Hypothalamus (tissue), 51 donors: ENCODE measurements around the gene FAM72C.
A peak's percentile ranks its signal among the peaks of the same experiment; 100 is the strongest.
"Not testable (repeated sequence)": the region's sequence is repeated elsewhere in the genome, so short reads cannot be mapped to it uniquely, and the experiment has no call there.

Source experiments
- DNase-seq, 51 donors: peaks; one replicate each; lab custom pipeline; 2025; lab: John Stamatoyannopoulos, UW

FAM72C gene

DNA sequence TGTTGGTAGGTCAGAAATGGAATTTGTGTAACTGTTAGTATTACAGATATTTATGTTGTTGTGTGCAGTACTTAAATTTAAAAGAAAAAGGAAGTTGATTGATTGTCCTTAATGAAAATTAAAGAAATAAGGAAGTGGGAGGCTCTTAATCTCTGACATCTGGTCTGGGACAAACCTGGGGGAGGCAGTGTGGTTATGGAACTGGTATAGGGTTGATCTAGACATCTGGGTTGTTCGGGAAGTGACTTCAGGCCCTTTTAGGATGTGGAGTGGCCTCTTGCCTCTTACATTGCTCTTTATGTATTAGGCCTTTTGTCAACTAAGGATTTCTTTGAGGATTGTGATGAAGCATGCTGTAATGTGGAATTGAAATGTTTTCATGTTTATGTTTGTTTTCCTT, 16.1 kb upstream of the FAM72C start:
- not testable (repeated sequence) for DNase-seq

DNA sequence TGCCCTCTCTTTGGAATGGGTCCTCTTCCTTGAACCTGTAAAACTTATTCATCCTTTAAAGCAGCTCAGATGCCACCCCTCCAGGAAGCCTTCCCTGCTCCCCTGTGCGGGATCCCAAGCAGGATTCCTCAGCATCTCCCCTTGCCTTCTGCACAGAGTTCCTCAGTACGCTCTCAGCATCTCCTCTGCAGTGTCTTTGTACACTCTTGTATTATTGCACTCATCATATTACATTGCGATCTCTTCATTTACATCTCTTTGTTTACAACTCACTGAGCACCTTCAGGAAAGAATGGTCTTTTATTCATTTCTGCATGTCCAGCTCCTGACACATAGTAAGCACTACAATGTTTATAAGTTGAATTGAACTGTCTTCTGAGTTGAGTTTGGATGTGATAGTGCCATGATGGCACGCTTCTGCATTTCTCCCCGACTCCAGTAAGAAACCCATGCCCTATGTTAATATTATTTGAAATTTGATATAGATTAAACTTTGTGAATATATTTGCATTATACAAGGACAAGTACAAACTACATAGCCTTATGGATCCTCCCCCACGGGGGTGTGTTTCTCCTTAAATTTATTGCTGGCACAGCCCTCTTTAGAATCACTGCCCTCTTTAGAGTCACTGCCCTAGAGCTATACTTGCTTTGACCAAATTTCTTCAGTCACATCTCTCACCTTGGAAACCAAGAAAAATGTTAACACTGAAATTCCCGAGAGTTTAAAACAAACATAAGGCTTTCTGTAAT, 13.1 kb upstream of the FAM72C start:
- DNase-seq: not testable (repeated sequence)

DNA sequence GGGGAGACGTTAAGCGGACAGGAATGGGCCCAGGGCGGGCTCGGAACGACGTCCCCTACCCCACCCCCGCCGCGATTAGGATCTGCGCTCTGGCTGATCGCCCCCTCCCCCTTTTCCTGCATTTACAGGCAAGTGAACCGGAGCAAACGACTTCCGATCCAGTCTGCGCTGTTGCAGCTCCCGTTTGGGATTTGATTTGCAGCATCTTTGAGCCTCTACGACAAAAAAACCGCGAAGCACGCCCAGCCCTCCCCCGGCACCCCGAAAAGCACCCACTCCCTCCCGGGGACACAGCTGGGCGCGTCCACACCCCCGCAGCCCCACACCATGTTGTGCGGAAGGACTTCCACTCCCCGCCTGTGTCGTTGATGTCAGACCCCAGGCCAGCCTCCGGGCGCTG, 2.6 kb upstream of the FAM72C start:
- not testable (repeated sequence) for DNase-seq

DNA sequence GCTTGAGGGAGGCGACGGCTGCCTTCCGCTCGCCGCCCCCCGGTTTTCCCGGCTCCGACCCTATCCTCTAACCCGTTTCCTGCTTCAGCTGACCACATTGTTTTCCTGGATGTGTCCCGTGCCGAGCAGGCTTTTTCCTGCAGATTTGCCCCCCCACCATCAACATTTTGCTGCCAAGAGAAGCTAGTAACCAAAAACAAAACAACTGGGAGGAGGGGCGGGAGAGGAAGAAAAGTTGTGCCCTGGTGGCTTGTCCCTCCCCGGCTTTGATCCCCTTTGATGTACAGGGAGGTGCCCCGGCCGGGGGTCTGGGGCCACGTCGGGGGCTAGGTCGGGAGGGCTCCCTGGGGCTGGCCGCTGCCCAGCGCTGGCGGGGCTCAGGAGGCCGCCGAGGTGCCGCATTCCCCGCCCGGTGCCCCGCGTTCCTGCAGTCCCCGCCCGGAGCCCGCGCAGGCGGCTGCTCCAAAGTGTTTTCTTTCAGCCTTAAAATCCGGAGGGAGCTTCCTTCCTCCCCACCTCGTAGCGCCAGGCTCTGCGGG, 2.2 kb upstream of the FAM72C start:
- DNase-seq: not testable (repeated sequence)

DNA sequence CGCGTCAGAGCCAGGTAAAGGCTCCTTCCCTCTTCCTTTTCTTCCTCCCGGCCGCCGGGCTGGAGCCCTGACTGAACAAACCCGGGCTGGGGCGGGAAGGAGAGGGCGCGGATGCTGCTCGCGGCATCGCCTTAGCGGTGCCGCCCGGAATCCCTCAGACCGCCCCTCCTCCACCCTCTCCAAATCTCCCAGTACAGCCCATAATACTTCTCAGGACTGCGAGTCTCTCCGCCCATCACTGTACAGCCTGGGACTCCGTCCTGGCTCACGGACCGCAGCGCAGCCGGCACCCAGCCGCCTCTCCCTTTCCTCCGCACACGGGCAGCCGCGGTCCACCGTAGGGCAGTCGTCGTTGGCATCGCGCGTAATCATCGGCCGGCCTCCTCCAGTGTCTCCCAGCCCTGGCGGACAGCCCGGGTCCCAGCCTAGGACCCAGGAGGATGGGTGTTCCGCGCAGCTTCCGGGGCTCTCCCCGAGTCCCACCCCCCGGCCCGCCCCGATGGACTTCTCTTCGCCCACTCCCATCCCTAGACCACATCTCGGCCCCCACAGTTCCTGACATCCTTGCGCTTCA, 1.1 kb upstream of the FAM72C start:
- not testable (repeated sequence) for DNase-seq

- DNase-seq: not testable (repeated sequence)
Observed at GRCh38 chr1:143965860-143966259, 5.9 kb downstream of the FAM72C start.

GRCh38 chr1:143964294-143964693, 7.5 kb downstream of the FAM72C start:
- DNase-seq: not testable (repeated sequence)

GRCh38 chr1:143955930-143956329, 15.9 kb downstream of the FAM72C start:
- not testable (repeated sequence) for DNase-seq

DNA sequence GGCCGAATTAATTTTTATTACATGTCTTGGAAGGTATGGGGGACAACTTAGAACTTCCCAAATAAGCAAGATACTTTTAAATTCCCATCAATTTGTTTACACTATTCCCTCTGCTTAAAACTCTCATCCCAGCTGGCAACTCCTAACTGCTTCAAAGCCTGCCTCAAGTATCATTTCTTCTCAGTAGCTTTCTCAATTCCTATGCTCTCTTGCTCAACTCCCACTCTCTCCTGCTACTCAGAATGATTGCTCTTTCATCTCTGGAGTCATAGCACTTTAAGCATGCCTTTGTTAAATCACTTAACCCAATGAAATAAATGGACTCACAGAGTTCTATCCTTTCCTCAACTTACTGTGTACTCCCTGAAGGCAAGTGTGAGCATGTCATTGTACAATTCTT, 18.9 kb downstream of the FAM72C start:
- DNase-seq: not testable (repeated sequence)

- DNase-seq: not testable (repeated sequence)
Observed at GRCh38 chr1:143951485-143952391, 20.0 kb downstream of the FAM72C start.

DNA sequence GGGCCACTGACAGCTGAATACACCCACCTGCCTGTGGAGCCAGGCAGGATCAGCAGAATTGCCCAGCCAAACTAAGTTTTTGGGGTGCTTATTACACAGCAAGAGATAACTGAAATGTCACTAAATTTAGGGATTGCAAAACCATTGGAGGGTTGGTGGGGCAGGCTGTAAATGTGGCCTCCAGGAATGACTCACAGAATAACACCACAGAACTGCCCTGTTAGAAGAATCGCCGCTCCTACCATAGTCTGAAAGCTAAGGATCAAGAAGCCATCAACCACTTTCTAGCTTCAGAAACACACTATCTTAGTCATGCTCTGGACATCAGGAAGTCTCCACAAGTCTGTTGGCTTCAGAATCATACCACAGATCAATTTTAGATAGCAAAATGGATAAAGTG, 24.0 kb downstream of the FAM72C start:
- not testable (repeated sequence) for DNase-seq

DNA sequence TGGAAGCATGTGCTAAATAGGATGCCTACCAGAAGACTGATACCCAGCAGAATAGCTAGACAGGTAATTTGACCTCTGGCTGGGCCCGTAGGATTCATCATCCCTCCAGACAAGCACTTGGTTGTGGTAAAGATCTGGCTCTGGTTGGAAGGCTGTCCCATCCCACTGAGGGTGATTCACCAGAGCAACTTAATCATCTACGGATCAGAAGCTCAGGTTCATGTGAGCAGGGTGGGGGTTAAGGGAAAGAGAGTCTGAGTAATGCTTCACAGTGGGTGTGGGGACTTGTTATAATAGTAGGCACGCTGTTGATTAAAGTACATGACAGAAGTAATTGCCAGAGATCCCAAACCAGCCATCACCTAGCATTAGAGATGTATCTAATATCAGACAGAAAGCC, 26.5 kb downstream of the FAM72C start:
- DNase-seq: not testable (repeated sequence)

GRCh38 chr1:143944576-143945240, 27.1 kb downstream of the FAM72C start:
- not testable (repeated sequence) for DNase-seq

GRCh38 chr1:143943319-143943978, 28.3 kb downstream of the FAM72C start:
- not testable (repeated sequence) for DNase-seq

GRCh38 chr1:143942238-143942860, 29.4 kb downstream of the FAM72C start:
- DNase-seq: not testable (repeated sequence)

- not testable (repeated sequence) for DNase-seq
Observed at GRCh38 chr1:143939666-143940065, 32.1 kb downstream of the FAM72C start.

- DNase-seq: not testable (repeated sequence)
Observed at GRCh38 chr1:143938922-143939321, 32.9 kb downstream of the FAM72C start.

- peak in 22 of 51 donors; percentile 0 to 45 (median 11) for DNase-seq
Observed at GRCh38 chr1:143936457-143937115, 35.2 kb downstream of the FAM72C start.

GRCh38 chr1:143919127-143919526, 52.7 kb downstream of the FAM72C start:
- not testable (repeated sequence) for DNase-seq
